CD4-positive, alpha-beta T cell (primary cell): ENCODE measurements around the gene FARSA. TPM values are rescaled to one million over a fixed set of nuclear protein-coding genes. Genes with fewer than 3 reads are reported as not detected.

Experiments
- ATAC-seq: fragments of 200-7000 bp; cut with Tn5 transposase; one replicate; pipeline ENCODE4 v1.10.0; 2022; ENCODE audit warnings: mild to moderate bottlenecking; ENCODE audit not compliant: poor library complexity
- CTCF ChIA-PET: fragments of 350-600 bp; sonication (Branson Sonifier 250); formaldehyde crosslinking; loops from one replicate; lab custom pipeline; 2021; ENCODE audit warnings: antibody characterized with exemption, inconsistent platforms; lab: Charles Lee
- POLR2A ChIA-PET: fragments of 350-600 bp; sonication (Branson Sonifier 250); formaldehyde crosslinking; loops from one replicate; lab custom pipeline; 2021; ENCODE audit warnings: antibody characterized with exemption, inconsistent platforms; lab: Charles Lee
- DNase-seq, 14 experiments: peaks; one replicate each; pipeline ENCODE4 v3.0.0-alpha.2; 2013 to 2020; ENCODE audit warnings: mixed read lengths in 2 of 14
- H3K27ac ChIP-seq, 2 donors: one replicate each; pipeline versions ENCODE4 v1.5.1 to v1.7.0; 2013; ENCODE audit warnings: low read length in 2 of 2, low read depth in 1 of 2, mild to moderate bottlenecking in 1 of 2
- H3K27me3 ChIP-seq, 2 experiments: 1 replicate in 1 of 2; 2 replicates in 1 of 2; pipeline versions ENCODE4 v1.6.1 to v1.7.0; 2013; ENCODE audit warnings: low read length in 2 of 2, control low read depth in 1 of 2, mild to moderate bottlenecking in 1 of 2, moderate library complexity in 1 of 2; ENCODE audit not compliant: insufficient read depth in 2 of 2, control insufficient read depth in 1 of 2
- H3K36me3 ChIP-seq: one replicate; pipeline ENCODE4 v1.6.1; 2013; ENCODE audit warnings: low read length, control low read depth; ENCODE audit not compliant: insufficient read depth
- H3K4me1 ChIP-seq: one replicate; pipeline ENCODE4 v1.6.1; 2013; ENCODE audit warnings: low read length, control low read depth; ENCODE audit not compliant: insufficient read depth
- H3K4me3 ChIP-seq: one replicate; pipeline ENCODE4 v1.5.1; 2013; ENCODE audit warnings: mild to moderate bottlenecking, low read length, moderate library complexity
- H3K9me3 ChIP-seq, 2 experiments: 1 replicate in 1 of 2; 2 replicates in 1 of 2; pipeline versions ENCODE4 v1.6.1 to v1.7.0; 2013; ENCODE audit warnings: low read length in 2 of 2, mild to moderate bottlenecking in 2 of 2, control low read depth in 1 of 2, moderate library complexity in 1 of 2; ENCODE audit not compliant: control insufficient read depth in 1 of 2, insufficient read depth in 1 of 2
- H3K27ac Mint-ChIP-seq: one replicate; pipeline ENCODE4 v1.8.0; 2020; ENCODE audit warnings: mixed read lengths
- H3K27me3 Mint-ChIP-seq: one replicate; pipeline ENCODE4 v1.8.0; 2021; ENCODE audit warnings: mixed read lengths
- H3K36me3 Mint-ChIP-seq: one replicate; pipeline ENCODE4 v1.8.0; 2021; ENCODE audit warnings: low read depth, mixed read lengths
- H3K4me1 Mint-ChIP-seq: one replicate; pipeline ENCODE4 v1.8.0; 2021; ENCODE audit warnings: low read depth, mixed read lengths
- H3K4me3 Mint-ChIP-seq: one replicate; pipeline ENCODE4 v1.8.0; 2020; ENCODE audit warnings: mild to moderate bottlenecking, mixed read lengths
- H3K9me3 Mint-ChIP-seq: one replicate; pipeline ENCODE4 v1.8.0; 2020; ENCODE audit warnings: mixed read lengths
- CTCF ChIP-seq: fragments of 200-600 bp; IDR thresholded peaks from one replicate; pipeline ENCODE4 v1.8.0; 2022; ENCODE audit warnings: antibody characterized with exemption, mild to moderate bottlenecking
- intact Hi-C, 2 experiments: fragments of 100-400 bp; cut with DNase I in 1 of 2; cut with micrococcal nuclease in 1 of 2; formaldehyde crosslinking; loops; one replicate each; pipeline versions ENCODE4 v1.15.1 to v1.9.0; 2023 to 2025; cut with DNase I, micrococcal nuclease
- total RNA-seq, 174 experiments: library from RNA in 2 of 174; stranded (reverse) in 2 of 174; gene quantifications; one replicate each; pipeline ENCODE4 v1.2.3 and lab custom pipeline; 2021 to 2026

FARSA gene
- total RNA-seq, 2 experiments from 2014 or later: 17.2 TPM

- POLR2A ChIA-PET: interaction anchor here (0.9 to 2.4 kb wide), 3 partner anchors 11 to 150 kb away, joined by 4 to 9 read pairs (median 6); partner anchors contain the start of gene GCDH
- no peak for TF ChIP-seq CTCF
- Histone ChIP-seq H3K9me3 (no peaks in the 10 kb centered on the region), H3K27ac (no peak overlapping the region), H3K4me1 (peaks cover 38% of the 10 kb centered on the region), H3K4me3 (no peak overlapping the region), H3K36me3 (peaks cover 45% of the 10 kb centered on the region), H3K27me3 (no peaks in the 10 kb centered on the region)
- DNase-seq (no peak), ATAC-seq (no peak)
- Mint-ChIP-seq H3K4me1 (peaks cover 23% of the 10 kb centered on the region), H3K36me3 (peaks cover 55% of the 10 kb centered on the region), H3K9me3 (no peaks in the 10 kb centered on the region), H3K27ac (peak overlapping the region; percentile 36), H3K4me3 (peak overlapping the region; percentile 46), H3K27me3 (no peaks in the 10 kb centered on the region)
- intact Hi-C loops: no loop called here
- CTCF ChIA-PET: interaction anchor here (0.6 to 5.5 kb wide), 2 partner anchors 10 to 1804 kb away, joined by 5 to 30 read pairs; no protein-coding TSS in a partner anchor
Measured at GRCh38 chr19:12954612-12954962, 21.1 kb upstream of the FARSA start.

GRCh38 chr19:12953799-12954611 lies 20.5 kb upstream of the FARSA start:
- Mint-ChIP-seq H3K4me3 (peak overlapping the region; percentile 30), H3K4me1 (peaks cover 23% of the 10 kb centered on the region), H3K27ac (peak overlapping the region; percentile 36), H3K9me3 (no peaks in the 10 kb centered on the region), H3K27me3 (no peaks in the 10 kb centered on the region), H3K36me3 (peaks cover 61% of the 10 kb centered on the region)
- Histone ChIP-seq H3K36me3 (peaks cover 50% of the 10 kb centered on the region), H3K27ac (no peak overlapping the region), H3K9me3 (no peaks in the 10 kb centered on the region), H3K4me3 (no peak overlapping the region), H3K4me1 (peaks cover 38% of the 10 kb centered on the region), H3K27me3 (no peaks in the 10 kb centered on the region)
- no peak for TF ChIP-seq CTCF
- CTCF ChIA-PET: interaction anchor here (0.6 to 5.5 kb wide), 2 partner anchors 11 to 1803 kb away, joined by 5 to 30 read pairs; no protein-coding TSS in a partner anchor
- POLR2A ChIA-PET: interaction anchor here (0.9 to 2.4 kb wide), 5 partner anchors 11 to 150 kb away, joined by 4 to 9 read pairs (median 6); partner anchors contain the start of genes CALR, FARSA and GCDH
- intact Hi-C loops: no loop called here
- ATAC-seq (no peak), DNase-seq (peak in 1 of 14 experiments; percentile 31)

GRCh38 chr19:12953138-12953798 lies 19.8 kb upstream of the FARSA start:
- no peak overlapping the region for H3K27ac Mint-ChIP-seq
- no peak overlapping the region for H3K27ac ChIP-seq
- TF ChIP-seq CTCF: no peak
- peaks cover 38% of the 10 kb centered on the region for H3K4me1 ChIP-seq
- H3K9me3 Mint-ChIP-seq: no peaks in the 10 kb centered on the region
- peaks cover 68% of the 10 kb centered on the region for H3K36me3 Mint-ChIP-seq
- intact Hi-C loops: no loop called here
- no peaks in the 10 kb centered on the region for H3K27me3 Mint-ChIP-seq
- H3K36me3 ChIP-seq: peaks cover 58% of the 10 kb centered on the region
- DNase-seq (peak in 1 of 14 experiments; percentile 31), ATAC-seq (no peak)
- H3K27me3 ChIP-seq: no peaks in the 10 kb centered on the region
- H3K9me3 ChIP-seq: no peaks in the 10 kb centered on the region
- POLR2A ChIA-PET: interaction anchor here (1.4 to 2.4 kb wide), 3 partner anchors 12 to 20 kb away, joined by 5 to 9 read pairs (median 8); partner anchors contain the start of genes CALR and FARSA
- no peak overlapping the region for H3K4me3 ChIP-seq
- H3K4me1 Mint-ChIP-seq: peaks cover 23% of the 10 kb centered on the region
- CTCF ChIA-PET: interaction anchor here (5.5 kb wide), 1 partner anchor 12 kb away, joined by 30 read pairs; no protein-coding TSS in a partner anchor
- H3K4me3 Mint-ChIP-seq: no peak overlapping the region
